Measurements from ENCODE around the gene UFM1. TPM values are rescaled to one million over a fixed set of nuclear protein-coding genes. Genes with fewer than 3 reads are reported as not detected.

Gene UFM1
- polyA plus RNA-seq, 1 donor from 2014 or later = 158 TPM

DNA sequence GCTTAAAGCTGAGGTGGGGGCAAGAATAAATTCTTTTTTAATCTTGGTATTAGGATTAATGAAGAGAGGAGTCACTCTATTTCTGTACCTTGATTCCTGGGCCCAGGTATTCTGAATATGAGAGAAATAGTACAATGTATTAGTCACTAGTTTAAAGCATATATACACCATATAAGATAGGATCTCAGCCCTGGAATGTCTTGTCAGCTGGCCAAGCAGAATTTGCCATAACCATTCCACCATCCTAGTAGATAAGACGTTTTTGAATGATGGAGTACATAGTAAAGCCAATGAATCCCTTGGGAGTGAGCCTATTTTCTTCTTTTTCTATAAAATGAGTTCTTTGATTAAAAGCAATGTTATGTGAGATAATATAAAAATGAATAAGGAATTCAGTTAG lies 55.6 kb downstream of the UFM1 start:
- H4K20me1 ChIP-seq (ENCODE audit: insufficient read depth) = no peaks in the 10 kb centered on the region
- H3K9ac ChIP-seq (ENCODE audit: low read length) = no peak overlapping the region
- TF ChIP-seq EP300 (conservative IDR thresholded peaks at IDR 0.05; ENCODE audit: poor library complexity, severe bottlenecking) = no peak
- TF ChIP-seq REST (IDR thresholded peaks at IDR 0.05; ENCODE audit: borderline replicate concordance) = no peak
- TF ChIP-seq, protein P1, sequence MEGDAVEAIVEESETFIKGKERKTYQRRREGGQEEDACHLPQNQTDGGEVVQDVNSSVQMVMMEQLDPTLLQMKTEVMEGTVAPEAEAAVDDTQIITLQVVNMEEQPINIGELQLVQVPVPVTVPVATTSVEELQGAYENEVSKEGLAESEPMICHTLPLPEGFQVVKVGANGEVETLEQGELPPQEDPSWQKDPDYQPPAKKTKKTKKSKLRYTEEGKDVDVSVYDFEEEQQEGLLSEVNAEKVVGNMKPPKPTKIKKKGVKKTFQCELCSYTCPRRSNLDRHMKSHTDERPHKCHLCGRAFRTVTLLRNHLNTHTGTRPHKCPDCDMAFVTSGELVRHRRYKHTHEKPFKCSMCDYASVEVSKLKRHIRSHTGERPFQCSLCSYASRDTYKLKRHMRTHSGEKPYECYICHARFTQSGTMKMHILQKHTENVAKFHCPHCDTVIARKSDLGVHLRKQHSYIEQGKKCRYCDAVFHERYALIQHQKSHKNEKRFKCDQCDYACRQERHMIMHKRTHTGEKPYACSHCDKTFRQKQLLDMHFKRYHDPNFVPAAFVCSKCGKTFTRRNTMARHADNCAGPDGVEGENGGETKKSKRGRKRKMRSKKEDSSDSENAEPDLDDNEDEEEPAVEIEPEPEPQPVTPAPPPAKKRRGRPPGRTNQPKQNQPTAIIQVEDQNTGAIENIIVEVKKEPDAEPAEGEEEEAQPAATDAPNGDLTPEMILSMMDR (IDR thresholded peaks at IDR 0.05; ENCODE audit: poor library complexity, severe bottlenecking) = no peak
- TF ChIP-seq SMC3 (conservative IDR thresholded peaks at IDR 0.05; ENCODE audit: poor library complexity) = no peak
- H3K9me3 ChIP-seq (ENCODE audit: low read length) = no peaks in the 10 kb centered on the region
- H2AFZ ChIP-seq (ENCODE audit: low read depth, low read length) = no peak overlapping the region
- no peaks in the 10 kb centered on the region for H3K36me3 ChIP-seq (ENCODE audit: insufficient read depth, low read length)
- no peaks in the 10 kb centered on the region for H3F3A ChIP-seq (ENCODE audit: insufficient read depth, low read length, poor library complexity, severe bottlenecking)
- no peaks in the 10 kb centered on the region for H3K9me2 ChIP-seq (ENCODE audit: insufficient read depth, low read length)
- no peak overlapping the region for H3K27ac ChIP-seq (ENCODE audit: low read length)
- no peaks in the 10 kb centered on the region for H3K79me2 ChIP-seq (replicated peaks; ENCODE audit: insufficient read depth, low read length)
- no peak overlapping the region for H3K4me2 ChIP-seq (ENCODE audit: low read length)
- no peaks in the 10 kb centered on the region for H3K27me3 ChIP-seq (ENCODE audit: insufficient read depth, low read depth, low read length)
- no peak overlapping the region for H3K4me3 ChIP-seq (ENCODE audit: low read length)

- Histone ChIP-seq H3K4me3 (ENCODE audit: low read length) (no peak overlapping the region), H2AFZ (ENCODE audit: low read depth, low read length) (no peak overlapping the region)
Measured at GRCh38 chr13:38409771-38410170, 60.1 kb downstream of the UFM1 start.

DNA sequence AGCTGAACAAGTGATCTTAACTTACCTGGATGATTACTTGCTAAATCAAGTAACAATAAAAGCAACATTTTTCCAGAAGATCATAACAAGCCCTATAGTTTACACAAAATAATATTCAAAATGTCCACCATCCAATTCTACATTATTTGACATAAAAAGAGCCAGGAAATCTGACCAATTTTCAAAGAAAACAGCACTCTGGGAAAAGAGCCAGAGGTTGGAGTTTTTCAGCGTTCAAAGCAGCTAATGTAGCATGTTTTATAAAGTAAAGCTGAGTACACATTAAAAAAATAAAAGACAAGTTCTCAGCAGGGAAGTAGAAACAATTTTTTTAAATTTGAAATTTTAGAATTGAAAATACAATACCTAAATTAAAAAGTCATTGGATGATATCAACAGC lies 62.6 kb downstream of the UFM1 start:
- no peaks in the 10 kb centered on the region for H3K27me3 ChIP-seq (ENCODE audit: insufficient read depth, low read depth, low read length)
- H3K4me2 ChIP-seq (ENCODE audit: low read length) = no peak overlapping the region
- no peaks in the 10 kb centered on the region for H3K9me2 ChIP-seq (ENCODE audit: insufficient read depth, low read length)
- H2AFZ ChIP-seq (ENCODE audit: low read depth, low read length) = no peak overlapping the region
- no peaks in the 10 kb centered on the region for H4K20me1 ChIP-seq (ENCODE audit: insufficient read depth)
- no peaks in the 10 kb centered on the region for H3K79me2 ChIP-seq (replicated peaks; ENCODE audit: insufficient read depth, low read length)
- H3K4me3 ChIP-seq (ENCODE audit: low read length) = no peak overlapping the region
- no peak overlapping the region for H3K9ac ChIP-seq (ENCODE audit: low read length)
- no peaks in the 10 kb centered on the region for H3K9me3 ChIP-seq (ENCODE audit: low read length)
- H3F3A ChIP-seq (ENCODE audit: insufficient read depth, low read length, poor library complexity, severe bottlenecking) = no peaks in the 10 kb centered on the region
- no peak for TF ChIP-seq POLR2AphosphoS5 (IDR thresholded peaks at IDR 0.05)
- TF ChIP-seq, protein P1 (IDR thresholded peaks at IDR 0.05; ENCODE audit: poor library complexity, severe bottlenecking) = no peak
- no peak for TF ChIP-seq MXI1 (conservative IDR thresholded peaks at IDR 0.05; ENCODE audit: poor library complexity, severe bottlenecking)
- no peak for TF ChIP-seq REST (IDR thresholded peaks at IDR 0.05; ENCODE audit: borderline replicate concordance)
- TF ChIP-seq RAD21 (conservative IDR thresholded peaks at IDR 0.05) = no peak
- TF ChIP-seq EP300 (conservative IDR thresholded peaks at IDR 0.05; ENCODE audit: poor library complexity, severe bottlenecking) = no peak
- no peak for TF ChIP-seq TAF1 (IDR thresholded peaks at IDR 0.05; ENCODE audit: low read depth)
- TF ChIP-seq EZH2 (IDR thresholded peaks at IDR 0.05; ENCODE audit: borderline replicate concordance, insufficient read depth, low read length, poor library complexity, severe bottlenecking) = no peak
- TF ChIP-seq SMC3 (conservative IDR thresholded peaks at IDR 0.05; ENCODE audit: poor library complexity) = no peak
- H3K36me3 ChIP-seq (ENCODE audit: insufficient read depth, low read length) = no peaks in the 10 kb centered on the region
- no peak overlapping the region for H3K27ac ChIP-seq (ENCODE audit: low read length)

More at GRCh38 chr13:38409771-38410170, 60.1 kb downstream of the UFM1 start:
- Histone ChIP-seq H3K9me3 (ENCODE audit: low read length) (no peaks in the 10 kb centered on the region), H3K36me3 (ENCODE audit: insufficient read depth, low read length) (no peaks in the 10 kb centered on the region), H3F3A (ENCODE audit: insufficient read depth, low read length, poor library complexity, severe bottlenecking) (no peaks in the 10 kb centered on the region), H3K4me2 (ENCODE audit: low read length) (no peak overlapping the region), H3K9me2 (ENCODE audit: insufficient read depth, low read length) (no peaks in the 10 kb centered on the region), H3K79me2 (replicated peaks; ENCODE audit: insufficient read depth, low read length) (no peaks in the 10 kb centered on the region), H3K27me3 (ENCODE audit: insufficient read depth, low read depth, low read length) (no peaks in the 10 kb centered on the region), H3K27ac (ENCODE audit: low read length) (no peak overlapping the region), H4K20me1 (ENCODE audit: insufficient read depth) (no peaks in the 10 kb centered on the region), H3K9ac (ENCODE audit: low read length) (no peak overlapping the region)
- TF ChIP-seq RAD21 (conservative IDR thresholded peaks at IDR 0.05) = no peak
- TF ChIP-seq POLR2AphosphoS5 (IDR thresholded peaks at IDR 0.05) = no peak
- no peak for TF ChIP-seq EP300 (conservative IDR thresholded peaks at IDR 0.05; ENCODE audit: poor library complexity, severe bottlenecking)
- no peak for TF ChIP-seq MXI1 (conservative IDR thresholded peaks at IDR 0.05; ENCODE audit: poor library complexity, severe bottlenecking)
- TF ChIP-seq SMC3 (conservative IDR thresholded peaks at IDR 0.05; ENCODE audit: poor library complexity) = no peak
- no peak for TF ChIP-seq EZH2 (IDR thresholded peaks at IDR 0.05; ENCODE audit: borderline replicate concordance, insufficient read depth, low read length, poor library complexity, severe bottlenecking)
